Measurements from ENCODE around the gene RERE. TPM values are rescaled to one million over a fixed set of nuclear protein-coding genes. Genes with fewer than 3 reads are reported as not detected.

Gene RERE
- total RNA-seq, 1 experiment from 2014 or later: 73.4 TPM

- no peaks in the 10 kb centered on the region for H3K4me1 ChIP-seq (replicated peaks; ENCODE audit: insufficient read depth)
- H3K9me2 ChIP-seq (ENCODE audit: insufficient read depth): no peaks in the 10 kb centered on the region
- H3K4me3 ChIP-seq: no peak overlapping the region
- no peak overlapping the region for H3K27ac ChIP-seq
- no peak for DNase-seq
- H2AFZ ChIP-seq: no peak overlapping the region
- intact Hi-C loops (cut with micrococcal nuclease; ENCODE audit: unreplicated experiment): no loop called here
- H4K20me1 ChIP-seq (ENCODE audit: insufficient read depth): 0 out of 2 replicates have a peak, but pooled peaks cover 3% of the 10 kb centered on the region
- H3K36me3 ChIP-seq (ENCODE audit: low read depth): no peaks in the 10 kb centered on the region
- no peaks in the 10 kb centered on the region for H3F3A ChIP-seq (ENCODE audit: insufficient read depth, low read depth)
- no peaks in the 10 kb centered on the region for H3K9me3 ChIP-seq (ENCODE audit: insufficient read depth, low read depth)
- no peaks in the 10 kb centered on the region for H3K79me2 ChIP-seq (ENCODE audit: low read depth)
- TF ChIP-seq CTCF (conservative IDR thresholded peaks at IDR 0.05) (no peak), EZH2 (IDR thresholded peaks at IDR 0.05; ENCODE audit: low read depth) (no peak)
- no peaks in the 10 kb centered on the region for H3K27me3 ChIP-seq (ENCODE audit: insufficient read depth, low read depth)
- BruUV-seq (replicated peaks): no TSS peak
- ChIA-PET POLR2A (ENCODE audit: unreplicated experiment) (no interaction called here), CTCF (interaction anchor here (0.7 kb wide), 1 partner anchor 131 kb away, joined by 4 read pairs; no protein-coding TSS in a partner anchor)
- H3K4me2 ChIP-seq: no peak overlapping the region
Measured at GRCh38 chr1:8602471-8603219, 214.8 kb downstream of the RERE start.

GRCh38 chr1:8600336-8600735, 217.1 kb downstream of the RERE start:
- Histone ChIP-seq H3K36me3 (ENCODE audit: low read depth) (no peaks in the 10 kb centered on the region), H3F3A (ENCODE audit: insufficient read depth, low read depth) (no peaks in the 10 kb centered on the region), H4K20me1 (ENCODE audit: insufficient read depth) (0 out of 2 replicates have a peak, but pooled peaks cover 3% of the 10 kb centered on the region), H3K9me3 (ENCODE audit: insufficient read depth, low read depth) (no peaks in the 10 kb centered on the region), H3K27me3 (ENCODE audit: insufficient read depth, low read depth) (no peaks in the 10 kb centered on the region), H3K4me3 (no peak overlapping the region), H3K4me2 (no peak overlapping the region), H3K27ac (no peak overlapping the region), H2AFZ (no peak overlapping the region), H3K4me1 (replicated peaks; ENCODE audit: insufficient read depth) (no peaks in the 10 kb centered on the region), H3K9me2 (ENCODE audit: insufficient read depth) (no peaks in the 10 kb centered on the region), H3K79me2 (ENCODE audit: low read depth) (no peaks in the 10 kb centered on the region)
- no TSS peak for BruUV-seq (replicated peaks)
- no peak for DNase-seq
- TF ChIP-seq EZH2 (IDR thresholded peaks at IDR 0.05; ENCODE audit: low read depth): no peak
- TF ChIP-seq CTCF (conservative IDR thresholded peaks at IDR 0.05): no peak
- POLR2A ChIA-PET (ENCODE audit: unreplicated experiment): no interaction called here
- intact Hi-C loops (cut with micrococcal nuclease; ENCODE audit: unreplicated experiment): no loop called here
- CTCF ChIA-PET: no interaction called here

- intact Hi-C loops (cut with micrococcal nuclease; ENCODE audit: unreplicated experiment): no loop called here
- H4K20me1 ChIP-seq (ENCODE audit: insufficient read depth): 0 out of 2 replicates have a peak, but pooled peaks cover 3% of the 10 kb centered on the region
- no peaks in the 10 kb centered on the region for H3F3A ChIP-seq (ENCODE audit: insufficient read depth, low read depth)
- H3K79me2 ChIP-seq (ENCODE audit: low read depth): no peaks in the 10 kb centered on the region
- no peaks in the 10 kb centered on the region for H3K36me3 ChIP-seq (ENCODE audit: low read depth)
- no peak overlapping the region for H3K4me2 ChIP-seq
- no peaks in the 10 kb centered on the region for H3K27me3 ChIP-seq (ENCODE audit: insufficient read depth, low read depth)
- no peak overlapping the region for H3K27ac ChIP-seq
- H3K9me2 ChIP-seq (ENCODE audit: insufficient read depth): no peaks in the 10 kb centered on the region
- DNase-seq: no peak
- ChIA-PET CTCF (no interaction called here), POLR2A (ENCODE audit: unreplicated experiment) (no interaction called here)
- H3K4me1 ChIP-seq (replicated peaks; ENCODE audit: insufficient read depth): no peaks in the 10 kb centered on the region
- BruUV-seq (replicated peaks): no TSS peak
- no peak for TF ChIP-seq CTCF (conservative IDR thresholded peaks at IDR 0.05)
- TF ChIP-seq EZH2 (IDR thresholded peaks at IDR 0.05; ENCODE audit: low read depth): no peak
- no peak overlapping the region for H3K4me3 ChIP-seq
- H3K9me3 ChIP-seq (ENCODE audit: insufficient read depth, low read depth): no peaks in the 10 kb centered on the region
- H2AFZ ChIP-seq: no peak overlapping the region
Measured at GRCh38 chr1:8599646-8600212, 217.7 kb downstream of the RERE start.

Data from PC-9 (cell line).